Fibroblast of villous mesenchyme (primary cell): ENCODE results near the gene TMEM270. TPM values are rescaled to one million over a fixed set of nuclear protein-coding genes. Genes with fewer than 3 reads are reported as not detected.
A peak's percentile ranks its signal among the peaks of the same experiment; 100 is the strongest.
"Not testable (repeated sequence)": the region's sequence is repeated elsewhere in the genome, so short reads cannot be mapped to it uniquely, and the experiment has no call there.

Experiments
- DNase-seq: peaks from one replicate; pipeline ENCODE4 v3.0.0-alpha.2; 2010; ENCODE audit warnings: low read depth
- H3K4me3 ChIP-seq: 2 replicates; pipeline ENCODE4 v1.5.1; 2011; ENCODE audit warnings: low read depth, mild to moderate bottlenecking, low read length
- total RNA-seq: library from RNA; depleted of rRNA; stranded (reverse); fragments of >200 nt; gene quantifications from 2 replicates; pipeline ENCODE4 v1.2.3, GENCODE V29; 2012
- TF ChIP-seq, protein P1 (sequence below): IDR thresholded peaks from 2 replicates; pipeline ENCODE4 v1.5.1; 2012; ENCODE audit warnings: low read depth, mild to moderate bottlenecking, low read length; ENCODE audit not compliant: insufficient read depth

TMEM270 gene
- not detected in 2 replicates for total RNA-seq

DNA sequence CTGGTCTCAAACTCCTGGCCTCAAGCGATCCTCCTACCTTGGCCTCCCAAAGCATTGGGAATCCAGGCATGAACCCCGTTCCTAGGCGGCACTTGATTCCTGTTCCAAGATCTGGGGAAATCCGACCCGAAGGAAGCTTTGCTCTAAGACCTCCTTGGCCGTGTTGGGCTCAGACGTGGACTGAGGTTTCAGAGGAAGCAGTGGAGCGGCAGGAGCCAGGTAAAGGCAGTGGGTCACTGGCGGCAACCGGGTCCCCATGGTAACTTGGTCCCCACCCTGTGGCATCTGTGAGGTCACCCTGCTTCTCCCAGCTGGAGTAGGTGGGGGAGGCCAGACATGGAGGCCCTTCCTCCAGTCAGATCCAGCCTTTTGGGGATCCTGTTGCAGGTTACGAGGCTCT, at the start of gene TMEM270:
Gene TMEM270, plus strand, starts transcription at position 301 of the 400 bp plus-strand sequence. Its CDS starts 36 bp downstream, at position 337.
- no peak for DNase-seq
- no peak within 1 kb of the TSS for H3K4me3 ChIP-seq
- TF ChIP-seq, protein P1, sequence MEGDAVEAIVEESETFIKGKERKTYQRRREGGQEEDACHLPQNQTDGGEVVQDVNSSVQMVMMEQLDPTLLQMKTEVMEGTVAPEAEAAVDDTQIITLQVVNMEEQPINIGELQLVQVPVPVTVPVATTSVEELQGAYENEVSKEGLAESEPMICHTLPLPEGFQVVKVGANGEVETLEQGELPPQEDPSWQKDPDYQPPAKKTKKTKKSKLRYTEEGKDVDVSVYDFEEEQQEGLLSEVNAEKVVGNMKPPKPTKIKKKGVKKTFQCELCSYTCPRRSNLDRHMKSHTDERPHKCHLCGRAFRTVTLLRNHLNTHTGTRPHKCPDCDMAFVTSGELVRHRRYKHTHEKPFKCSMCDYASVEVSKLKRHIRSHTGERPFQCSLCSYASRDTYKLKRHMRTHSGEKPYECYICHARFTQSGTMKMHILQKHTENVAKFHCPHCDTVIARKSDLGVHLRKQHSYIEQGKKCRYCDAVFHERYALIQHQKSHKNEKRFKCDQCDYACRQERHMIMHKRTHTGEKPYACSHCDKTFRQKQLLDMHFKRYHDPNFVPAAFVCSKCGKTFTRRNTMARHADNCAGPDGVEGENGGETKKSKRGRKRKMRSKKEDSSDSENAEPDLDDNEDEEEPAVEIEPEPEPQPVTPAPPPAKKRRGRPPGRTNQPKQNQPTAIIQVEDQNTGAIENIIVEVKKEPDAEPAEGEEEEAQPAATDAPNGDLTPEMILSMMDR: no peak

GRCh38 chr7:73811760-73812168, 49.2 kb upstream of the TMEM270 start:
- no peak overlapping the region for H3K4me3 ChIP-seq
- DNase-seq: peak; percentile 65
- TF ChIP-seq, protein P1: peak; percentile 94

- DNase-seq: no peak
- TF ChIP-seq, protein P1: no peak
- no peak overlapping the region for H3K4me3 ChIP-seq
These were observed 48.0 kb upstream of the TMEM270 start for GRCh38 chr7:73812996-73813395.

DNA sequence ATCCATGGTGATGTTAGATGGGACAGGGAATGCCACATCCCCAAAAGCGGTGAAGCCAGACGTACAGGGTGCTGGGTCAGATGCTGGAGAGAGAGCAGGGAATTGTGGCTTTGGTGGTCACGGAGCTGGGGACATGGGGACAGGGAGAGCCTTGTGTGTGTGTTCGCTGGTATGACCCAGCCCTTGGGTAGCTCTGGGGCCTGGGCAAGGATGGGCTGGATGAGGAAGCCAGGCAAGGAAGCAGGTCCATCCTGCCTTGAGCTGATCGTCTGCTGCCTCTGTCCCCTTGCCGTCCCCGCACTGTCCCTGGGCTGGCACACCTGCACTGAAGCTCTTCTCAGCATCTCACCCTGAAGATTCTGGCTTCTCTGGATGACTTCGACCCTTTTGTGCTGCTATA, 45.5 kb upstream of the TMEM270 start:
- no peak overlapping the region for H3K4me3 ChIP-seq
- TF ChIP-seq, protein P1: no peak
- no peak for DNase-seq

DNA sequence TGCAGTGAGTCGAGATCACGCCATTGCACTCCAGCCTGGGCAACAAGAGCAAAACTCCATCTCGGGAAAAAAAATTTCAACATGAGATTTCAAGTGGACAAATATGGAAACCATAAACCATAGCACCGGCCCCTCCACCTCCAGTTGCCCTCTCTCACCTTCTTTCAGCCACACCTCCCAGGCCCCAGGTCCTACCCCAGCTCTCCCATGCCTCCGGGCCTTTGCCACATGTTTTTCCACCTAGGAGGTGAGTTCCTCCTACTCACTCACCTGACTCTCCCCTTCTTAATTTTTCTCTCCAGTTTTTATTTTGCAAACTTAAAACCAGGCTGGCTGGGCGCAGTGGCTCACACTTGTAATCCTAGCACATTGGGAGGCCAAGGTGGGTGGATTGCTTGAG, 43.8 kb upstream of the TMEM270 start:
- no peak overlapping the region for H3K4me3 ChIP-seq
- no peak for DNase-seq
- TF ChIP-seq, protein P1: no peak

- no peak for DNase-seq
- no peak overlapping the region for H3K4me3 ChIP-seq
- TF ChIP-seq, protein P1: no peak
These were observed 40.9 kb upstream of the TMEM270 start for GRCh38 chr7:73820013-73820412.

- DNase-seq, H3K4me3 ChIP-seq: not testable (repeated sequence)
These were observed 39.2 kb upstream of the TMEM270 start for GRCh38 chr7:73821597-73822285.
